Tibial artery (tissue), 4 donors: ENCODE data around the gene PHRF1.

Experiments used
- DNase-seq, 2 donors: peaks; one replicate each; pipeline ENCODE4 v3.0.0-alpha.2; 2019
- H3K27ac ChIP-seq, 2 donors: fragments of 200-600 bp; sonication (generic) in 1 of 2; 1 replicate in 1 of 2; 2 replicates in 1 of 2; pipeline ENCODE4 v1.5.1; 2018 to 2019; ENCODE audit warnings: mild to moderate bottlenecking in 1 of 2
- H3K27me3 ChIP-seq, 2 donors: fragments of 200-600 bp; sonication (generic) in 1 of 2; one replicate each; pipeline versions ENCODE4 v1.5.1 to v1.6.0; 2016 to 2019
- H3K36me3 ChIP-seq, 3 donors: fragments of 200-600 bp; sonication (generic) in 2 of 3; one replicate each; pipeline ENCODE4 v1.5.1; 2016 to 2019; ENCODE audit warnings: mild to moderate bottlenecking in 2 of 3
- H3K4me1 ChIP-seq, 4 donors: fragments of 200-600 bp; sonication (generic) in 2 of 4; 1 replicate in 3 of 4; 2 replicates in 1 of 4; pipeline ENCODE4 v1.5.1; 2016 to 2019
- H3K4me3 ChIP-seq, 2 donors: fragments of 200-600 bp; sonication (generic) in 1 of 2; 1 replicate in 1 of 2; 2 replicates in 1 of 2; pipeline ENCODE4 v1.5.1; 2018 to 2019; ENCODE audit warnings: mild to moderate bottlenecking in 2 of 2
- H3K9me3 ChIP-seq, 3 donors: fragments of 200-600 bp; sonication (generic) in 1 of 3; one replicate each; pipeline ENCODE4 v1.5.1; 2016 to 2019
- intact Hi-C: fragments of 100-400 bp; cut with DNase I; formaldehyde crosslinking; loops from one replicate; pipeline ENCODE4 v1.15.0; 2023; ENCODE audit warnings: low total_unique reads
- TF ChIP-seq, protein P1 (sequence below), 2 experiments: fragments of 200-600 bp in 1 of 2; fragments of 450-650 bp in 1 of 2; IDR thresholded peaks; one replicate each; pipeline ENCODE4 v1.5.1; 2017 to 2019; ENCODE audit warnings: antibody characterized with exemption in 2 of 2, mild to moderate bottlenecking in 1 of 2, moderate library complexity in 1 of 2

PHRF1 gene

DNA sequence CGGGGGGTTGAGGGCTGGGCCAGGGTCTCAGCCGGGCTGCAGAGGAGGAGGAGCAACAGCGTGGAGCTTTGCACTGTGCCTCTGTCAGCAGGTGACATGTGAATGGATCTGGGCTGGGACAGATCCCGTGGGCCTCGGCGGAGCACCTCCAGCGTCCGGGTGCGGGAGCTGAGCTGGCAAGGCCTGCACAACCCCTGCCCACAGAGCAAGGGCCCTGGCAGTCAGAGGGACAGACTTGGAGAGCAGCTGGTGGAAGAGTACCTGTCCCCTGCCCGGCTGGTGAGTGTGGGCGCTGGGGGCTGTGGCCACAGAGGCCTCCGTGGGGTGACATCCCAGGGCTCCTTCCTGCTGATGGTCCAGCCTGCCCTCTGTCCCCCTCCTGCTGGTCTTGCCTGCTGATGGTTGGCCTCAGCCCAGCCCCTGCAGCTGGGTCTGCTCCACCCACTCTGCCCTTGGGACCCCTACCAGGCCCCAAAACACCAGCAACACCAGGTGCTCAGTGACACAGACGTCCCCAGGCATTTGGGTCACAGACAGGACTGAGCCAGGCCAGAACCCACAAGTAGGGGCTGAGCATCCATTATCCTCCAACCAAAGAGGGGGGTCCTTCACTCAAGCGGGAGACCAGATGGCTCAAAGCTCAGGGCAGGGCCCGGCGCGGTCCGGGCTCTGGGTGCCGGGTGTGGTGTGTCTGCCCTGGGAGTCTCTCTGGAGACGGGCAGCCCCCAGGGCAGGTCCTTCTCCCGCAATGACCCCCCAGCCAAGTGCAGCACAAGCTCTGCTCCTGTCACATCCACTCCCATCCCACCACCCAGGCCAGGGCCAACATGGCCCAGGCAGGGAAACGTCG is 35.5 kb upstream of the PHRF1 start:
- Histone ChIP-seq H3K36me3 (no peaks in the 10 kb centered on the region), H3K4me1 (peaks cover 0 to 22% (median 19%) of the 10 kb centered on the region in 4 donors), H3K4me3 (no peak overlapping the region), H3K27me3 (peaks cover 0 to 22% of the 10 kb centered on the region in 2 donors), H3K27ac (no peak overlapping the region), H3K9me3 (no peaks in the 10 kb centered on the region)
- intact Hi-C loops: no loop called here
- DNase-seq: no peak
- TF ChIP-seq, protein P1, sequence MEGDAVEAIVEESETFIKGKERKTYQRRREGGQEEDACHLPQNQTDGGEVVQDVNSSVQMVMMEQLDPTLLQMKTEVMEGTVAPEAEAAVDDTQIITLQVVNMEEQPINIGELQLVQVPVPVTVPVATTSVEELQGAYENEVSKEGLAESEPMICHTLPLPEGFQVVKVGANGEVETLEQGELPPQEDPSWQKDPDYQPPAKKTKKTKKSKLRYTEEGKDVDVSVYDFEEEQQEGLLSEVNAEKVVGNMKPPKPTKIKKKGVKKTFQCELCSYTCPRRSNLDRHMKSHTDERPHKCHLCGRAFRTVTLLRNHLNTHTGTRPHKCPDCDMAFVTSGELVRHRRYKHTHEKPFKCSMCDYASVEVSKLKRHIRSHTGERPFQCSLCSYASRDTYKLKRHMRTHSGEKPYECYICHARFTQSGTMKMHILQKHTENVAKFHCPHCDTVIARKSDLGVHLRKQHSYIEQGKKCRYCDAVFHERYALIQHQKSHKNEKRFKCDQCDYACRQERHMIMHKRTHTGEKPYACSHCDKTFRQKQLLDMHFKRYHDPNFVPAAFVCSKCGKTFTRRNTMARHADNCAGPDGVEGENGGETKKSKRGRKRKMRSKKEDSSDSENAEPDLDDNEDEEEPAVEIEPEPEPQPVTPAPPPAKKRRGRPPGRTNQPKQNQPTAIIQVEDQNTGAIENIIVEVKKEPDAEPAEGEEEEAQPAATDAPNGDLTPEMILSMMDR (IDR thresholded peaks at IDR 0.05): no peak

DNA sequence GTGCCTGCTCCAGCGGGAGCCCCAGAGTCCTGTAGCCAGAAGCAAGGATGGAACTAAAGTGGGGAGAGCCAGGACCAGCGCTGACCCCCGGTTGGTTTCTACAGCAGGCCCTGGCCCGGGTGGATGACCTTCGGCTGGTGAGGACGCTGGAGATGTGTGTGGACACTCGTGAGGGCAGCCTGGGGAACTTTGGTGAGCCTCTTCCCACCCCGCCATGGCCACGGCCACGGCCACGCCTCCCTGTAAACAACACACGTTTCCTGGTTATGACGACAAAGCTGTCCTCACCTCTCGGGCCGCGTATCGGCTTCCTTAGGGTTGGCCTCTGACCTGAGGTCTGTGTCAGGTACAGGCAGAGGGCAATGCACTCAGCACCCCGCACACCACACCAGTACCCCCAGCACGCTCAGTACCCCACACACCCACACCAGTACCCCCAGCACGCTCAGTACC is 34.8 kb upstream of the PHRF1 start:
- DNase-seq: no peak
- H3K27ac ChIP-seq: no peak overlapping the region
- no peaks in the 10 kb centered on the region for H3K36me3 ChIP-seq
- H3K4me1 ChIP-seq: peaks cover 0 to 16% (median 13%) of the 10 kb centered on the region in 4 donors
- intact Hi-C loops: no loop called here
- peaks cover 0 to 22% of the 10 kb centered on the region in 2 donors for H3K27me3 ChIP-seq
- H3K4me3 ChIP-seq: no peak overlapping the region
- no peaks in the 10 kb centered on the region for H3K9me3 ChIP-seq
- TF ChIP-seq, protein P1 (IDR thresholded peaks at IDR 0.05): no peak

DNA sequence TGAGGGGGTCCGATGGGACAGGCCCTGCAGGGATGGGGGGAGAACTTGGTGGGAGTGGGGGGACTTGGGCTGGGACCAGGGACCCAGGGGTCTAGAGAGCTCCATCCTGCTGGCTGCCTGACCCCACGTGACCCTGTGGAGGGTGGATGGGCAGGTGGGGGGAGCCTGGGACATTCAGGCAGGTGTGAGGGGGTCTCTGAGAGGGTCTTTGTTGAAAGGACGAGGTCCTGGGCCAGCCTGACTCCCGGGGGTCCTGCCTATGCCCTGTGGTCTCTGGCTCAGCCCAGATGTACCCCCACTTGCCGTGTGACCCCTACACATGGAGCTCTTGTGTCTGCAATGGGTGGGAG is 31.5 kb upstream of the PHRF1 start:
- DNase-seq: no peak
- Histone ChIP-seq H3K27me3 (peaks cover 0 to 17% of the 10 kb centered on the region in 2 donors), H3K9me3 (no peaks in the 10 kb centered on the region), H3K4me1 (no peaks in the 10 kb centered on the region), H3K36me3 (no peaks in the 10 kb centered on the region), H3K27ac (no peak overlapping the region), H3K4me3 (no peak overlapping the region)
- TF ChIP-seq, protein P1 (IDR thresholded peaks at IDR 0.05): no peak
- intact Hi-C loops: no loop called here

DNA sequence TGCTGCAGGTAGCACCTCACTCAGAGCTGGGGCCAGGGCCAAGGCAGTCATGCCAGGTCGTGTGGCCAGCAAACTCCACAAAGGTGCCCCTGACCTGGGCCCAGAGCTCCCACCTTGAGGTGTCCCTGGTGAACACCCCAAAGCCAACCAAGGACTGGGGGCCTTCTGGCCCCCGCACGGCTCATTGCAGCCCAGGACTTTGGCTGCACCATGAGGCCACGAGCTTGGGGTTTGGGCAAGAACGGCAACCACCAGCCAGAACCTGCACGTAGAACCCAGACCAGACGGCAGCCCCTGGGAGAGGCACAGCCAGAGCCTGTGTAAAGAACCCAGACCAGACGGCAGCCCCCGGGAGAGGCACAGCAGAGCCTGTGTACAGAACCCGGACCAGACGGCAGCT is 31.1 kb upstream of the PHRF1 start:
- Histone ChIP-seq H3K4me1 (no peaks in the 10 kb centered on the region), H3K36me3 (no peaks in the 10 kb centered on the region), H3K9me3 (no peaks in the 10 kb centered on the region), H3K4me3 (no peak overlapping the region), H3K27ac (no peak overlapping the region), H3K27me3 (peaks cover 0 to 21% of the 10 kb centered on the region in 2 donors)
- TF ChIP-seq, protein P1 (IDR thresholded peaks at IDR 0.05): no peak
- DNase-seq: no peak
- intact Hi-C loops: no loop called here

DNA sequence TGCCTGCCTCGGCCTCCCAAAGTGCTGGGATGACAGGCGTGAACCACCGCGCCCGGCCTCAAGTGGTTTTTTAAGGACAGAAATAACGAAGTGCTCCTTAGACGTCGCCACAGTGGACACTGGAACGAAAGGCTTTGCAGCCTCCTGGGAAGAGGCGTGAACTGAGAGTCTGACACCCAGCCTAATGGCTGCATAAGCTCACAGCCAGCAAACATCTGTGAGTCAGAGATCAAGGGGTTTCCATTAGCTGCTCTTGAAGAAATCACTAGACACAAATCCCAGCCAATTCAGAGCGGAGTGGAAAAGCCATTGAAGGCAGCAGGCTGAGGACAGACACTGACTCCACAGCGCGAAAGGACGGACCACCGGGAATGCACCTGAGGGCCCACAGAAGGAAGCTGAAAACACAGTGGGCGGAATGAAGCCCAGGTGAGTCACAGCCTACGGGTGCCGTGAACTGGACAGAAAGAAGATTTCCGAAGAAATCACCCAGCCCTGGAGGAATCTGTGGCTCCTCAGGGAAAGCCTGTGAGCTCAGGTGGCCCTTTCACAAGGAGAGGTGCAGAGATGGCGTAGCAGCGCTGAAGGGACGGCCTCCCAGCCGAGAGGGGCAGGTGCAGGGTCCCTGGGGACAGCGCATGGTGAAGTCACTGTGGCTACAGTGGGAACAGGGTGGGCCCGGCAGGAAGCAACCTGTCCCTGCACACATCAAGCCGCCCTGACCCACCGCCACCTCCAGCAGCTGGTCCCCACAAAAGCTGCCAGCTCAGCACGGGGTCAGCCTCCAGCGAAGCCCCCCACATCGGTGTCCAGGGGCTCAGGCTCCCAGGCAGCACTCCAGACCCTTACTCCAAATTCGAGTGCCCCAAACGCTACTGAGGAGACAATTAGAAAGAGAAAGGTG is 27.3 kb upstream of the PHRF1 start:
- H3K9me3 ChIP-seq: no peaks in the 10 kb centered on the region
- intact Hi-C loops: no loop called here
- no peak for DNase-seq
- TF ChIP-seq, protein P1 (IDR thresholded peaks at IDR 0.05): no peak
- no peaks in the 10 kb centered on the region for H3K36me3 ChIP-seq
- H3K4me3 ChIP-seq: no peak overlapping the region
- no peaks in the 10 kb centered on the region for H3K4me1 ChIP-seq
- H3K27ac ChIP-seq: no peak overlapping the region
- peaks cover 0 to 58% of the 10 kb centered on the region in 2 donors for H3K27me3 ChIP-seq
